Fibroblast of pulmonary artery (primary cell): Measurements from ENCODE around the gene LLGL1.

ENCODE experiments used
- DNase-seq: peaks from one replicate; pipeline ENCODE4 v3.0.0-alpha.2; 2010; ENCODE audit warnings: low read depth
- H3K4me3 ChIP-seq: replicated peaks from 2 replicates; pipeline ENCODE4 v1.5.1; 2011; ENCODE audit warnings: low read depth, mild to moderate bottlenecking, control low read depth, low read length, moderate library complexity
- TF ChIP-seq, protein P1 (sequence below): IDR thresholded peaks from 2 replicates; pipeline ENCODE4 v1.5.1; 2011; ENCODE audit warnings: mild to moderate bottlenecking, control low read depth, low read length, inconsistent platforms; ENCODE audit errors: missing control alignments

LLGL1 gene

DNA sequence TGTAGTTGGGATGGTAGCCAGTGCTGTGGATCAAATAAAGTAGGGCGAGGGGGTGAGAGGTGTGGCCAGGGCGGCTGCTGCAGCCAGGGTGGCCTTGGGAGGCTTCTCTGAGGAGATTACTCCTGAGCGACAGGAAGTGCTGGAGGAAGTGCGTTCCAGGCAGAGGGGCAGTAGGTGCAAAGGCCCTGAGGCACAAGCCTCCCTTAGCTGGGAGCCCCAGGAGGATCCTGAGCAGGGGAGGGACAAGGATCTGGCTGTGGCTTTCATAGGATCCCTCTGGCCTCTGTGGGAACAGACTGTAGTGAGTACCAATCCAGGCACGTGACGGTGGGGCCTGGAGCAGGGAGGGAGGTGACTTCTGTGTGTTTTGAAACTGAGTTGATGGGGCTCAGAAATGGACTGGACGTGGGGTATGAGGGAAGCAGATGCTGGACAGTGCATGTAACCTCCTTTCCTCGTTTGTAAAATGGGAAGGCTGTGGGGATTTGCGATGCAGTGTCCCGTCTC lies 2.8 kb downstream of the LLGL1 start:
- no peak overlapping the region for H3K4me3 ChIP-seq
- DNase-seq, result no peak
- TF ChIP-seq, protein P1, sequence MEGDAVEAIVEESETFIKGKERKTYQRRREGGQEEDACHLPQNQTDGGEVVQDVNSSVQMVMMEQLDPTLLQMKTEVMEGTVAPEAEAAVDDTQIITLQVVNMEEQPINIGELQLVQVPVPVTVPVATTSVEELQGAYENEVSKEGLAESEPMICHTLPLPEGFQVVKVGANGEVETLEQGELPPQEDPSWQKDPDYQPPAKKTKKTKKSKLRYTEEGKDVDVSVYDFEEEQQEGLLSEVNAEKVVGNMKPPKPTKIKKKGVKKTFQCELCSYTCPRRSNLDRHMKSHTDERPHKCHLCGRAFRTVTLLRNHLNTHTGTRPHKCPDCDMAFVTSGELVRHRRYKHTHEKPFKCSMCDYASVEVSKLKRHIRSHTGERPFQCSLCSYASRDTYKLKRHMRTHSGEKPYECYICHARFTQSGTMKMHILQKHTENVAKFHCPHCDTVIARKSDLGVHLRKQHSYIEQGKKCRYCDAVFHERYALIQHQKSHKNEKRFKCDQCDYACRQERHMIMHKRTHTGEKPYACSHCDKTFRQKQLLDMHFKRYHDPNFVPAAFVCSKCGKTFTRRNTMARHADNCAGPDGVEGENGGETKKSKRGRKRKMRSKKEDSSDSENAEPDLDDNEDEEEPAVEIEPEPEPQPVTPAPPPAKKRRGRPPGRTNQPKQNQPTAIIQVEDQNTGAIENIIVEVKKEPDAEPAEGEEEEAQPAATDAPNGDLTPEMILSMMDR, result no peak

DNA sequence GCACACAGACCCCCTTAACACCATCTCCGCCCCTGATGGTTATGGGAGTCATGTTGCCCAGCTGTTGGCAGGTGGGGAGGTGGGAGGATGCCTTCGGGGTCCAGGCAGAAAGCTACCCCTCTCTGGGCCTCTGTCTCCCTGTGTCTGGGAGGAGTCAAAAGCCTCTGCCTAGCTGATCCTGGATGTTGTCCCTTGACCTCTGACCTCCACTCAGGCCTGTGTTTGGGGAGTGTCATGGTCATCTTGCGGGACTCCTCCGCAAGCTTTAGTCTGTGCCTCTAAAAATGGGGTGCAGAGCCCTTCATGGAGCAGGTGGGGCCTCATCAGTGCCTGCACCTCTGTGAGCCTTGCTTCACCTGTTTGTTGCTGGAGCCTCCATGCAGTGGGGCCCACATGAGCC lies 3.8 kb downstream of the LLGL1 start:
- DNase-seq, result no peak
- TF ChIP-seq, protein P1, result no peak
- no peak overlapping the region for H3K4me3 ChIP-seq

DNA sequence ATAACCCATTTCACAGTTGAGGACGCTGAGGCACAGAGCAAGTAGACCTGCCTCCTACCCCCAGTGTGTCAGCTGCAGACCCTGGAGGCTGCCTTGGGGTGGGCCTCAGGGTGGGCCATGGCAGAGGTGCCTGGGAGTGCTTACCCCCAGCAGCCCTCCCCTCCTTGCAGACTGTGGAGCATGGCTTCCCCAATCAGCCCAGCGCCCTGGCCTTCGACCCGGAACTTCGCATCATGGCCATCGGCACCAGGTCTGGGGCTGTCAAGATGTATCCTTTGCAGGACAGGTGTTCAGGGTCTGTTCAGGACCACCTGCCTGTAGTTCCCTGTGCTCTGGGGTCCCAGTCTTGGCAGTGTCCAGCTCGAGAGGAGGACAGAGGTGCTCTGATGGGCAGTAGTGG lies 4.3 kb downstream of the LLGL1 start:
- no peak for DNase-seq
- H3K4me3 ChIP-seq, result no peak overlapping the region

DNA sequence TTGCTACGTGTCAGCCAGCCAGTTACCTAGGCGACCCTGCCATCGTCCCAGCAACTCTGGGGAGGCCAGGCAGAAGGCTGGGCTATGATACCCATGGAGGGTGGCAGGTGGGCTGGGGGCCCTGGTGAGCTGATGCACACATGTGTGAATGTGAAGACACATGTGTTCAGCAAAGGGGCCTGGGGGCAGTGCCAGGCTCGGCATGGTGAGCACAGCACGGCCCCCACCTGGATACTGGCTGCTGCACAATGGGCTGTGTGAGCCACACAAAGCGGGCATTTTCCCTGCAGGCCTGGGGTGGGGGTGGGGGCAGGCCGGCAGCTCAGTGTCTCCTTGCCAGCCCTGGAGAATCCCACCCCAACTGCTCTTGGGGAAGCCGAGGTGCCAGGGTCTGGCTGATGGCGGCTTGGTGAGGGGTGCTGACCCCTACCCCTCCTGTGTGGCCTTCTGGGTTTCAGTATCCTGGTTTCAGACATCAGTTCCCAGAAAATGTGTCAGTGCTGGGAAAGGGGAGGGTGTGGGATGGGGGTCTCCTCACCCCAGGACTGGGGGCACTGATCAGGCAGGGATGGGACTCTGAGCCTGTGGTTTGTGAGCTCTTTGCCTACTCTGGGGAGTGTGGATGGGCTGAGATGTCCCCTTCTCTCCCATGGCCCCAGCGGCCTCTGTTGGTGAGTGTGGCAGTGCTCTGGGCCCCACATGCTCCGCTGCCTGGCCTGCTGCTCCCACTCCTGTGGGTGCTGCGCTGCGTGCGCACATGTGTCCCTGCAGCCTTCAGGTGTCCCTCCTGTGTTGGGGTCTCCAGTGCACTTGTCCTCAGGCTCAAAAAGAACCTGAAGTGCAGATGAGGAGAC lies 5.1 kb downstream of the LLGL1 start:
- no peak overlapping the region for H3K4me3 ChIP-seq
- DNase-seq, result no peak
- TF ChIP-seq, protein P1, result no peak

More for the DNA sequence above, 4.3 kb downstream of the LLGL1 start:
- TF ChIP-seq, protein P1, result no peak

DNA sequence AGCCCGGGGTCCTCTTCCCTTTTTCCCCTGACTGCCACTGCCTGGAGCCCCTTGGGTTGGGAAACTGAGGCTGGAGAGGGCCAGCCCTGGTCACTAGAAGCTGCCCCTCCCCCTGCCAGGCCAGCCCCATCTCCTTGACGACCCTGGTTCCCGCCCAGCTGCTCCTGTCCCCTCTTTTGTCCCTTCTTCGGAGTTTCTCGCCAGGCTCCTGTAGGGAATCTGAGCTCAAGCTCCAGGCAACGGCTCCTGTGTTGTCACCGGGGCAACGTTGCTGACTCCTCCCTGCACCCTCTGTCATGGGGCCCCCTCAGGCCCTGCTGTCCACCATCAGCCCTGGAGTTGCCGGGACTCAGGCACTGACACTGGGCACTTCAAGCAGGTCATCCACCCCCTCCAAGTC lies 5.7 kb downstream of the LLGL1 start:
- H3K4me3 ChIP-seq, result no peak overlapping the region
- no peak for DNase-seq
- TF ChIP-seq, protein P1, result no peak

DNA sequence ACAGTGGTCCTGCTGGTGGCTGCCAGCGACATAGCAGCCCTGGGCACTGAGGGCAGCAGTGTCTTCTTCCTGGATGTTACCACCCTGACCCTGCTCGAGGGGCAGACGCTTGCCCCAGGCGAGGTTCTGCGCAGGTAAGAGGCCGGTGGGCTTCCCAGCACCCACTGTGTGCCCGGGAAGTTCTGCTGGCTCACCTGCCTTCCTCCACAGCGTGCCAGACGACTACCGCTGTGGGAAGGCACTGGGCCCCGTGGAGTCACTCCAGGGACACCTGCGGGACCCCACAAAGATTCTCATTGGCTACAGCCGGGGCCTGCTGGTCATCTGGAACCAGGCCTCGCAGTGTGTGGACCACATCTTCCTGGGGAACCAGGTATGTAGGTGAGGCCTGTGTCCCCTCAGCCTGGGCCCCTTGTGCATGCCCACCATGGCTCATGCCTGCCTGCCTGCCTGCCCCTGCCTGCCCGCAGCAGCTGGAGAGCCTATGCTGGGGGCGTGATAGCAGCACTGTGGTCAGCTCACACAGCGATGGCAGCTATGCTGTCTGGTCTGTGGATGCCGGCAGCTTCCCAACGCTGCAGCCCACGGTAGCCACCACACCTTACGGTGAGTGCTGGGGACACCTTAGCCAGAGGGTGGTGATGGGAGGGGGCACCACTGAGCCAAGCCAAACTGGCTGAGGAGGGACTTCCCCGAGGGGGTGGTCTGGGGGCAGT lies 8.5 kb downstream of the LLGL1 start:
- H3K4me3 ChIP-seq, result no peak overlapping the region
- TF ChIP-seq, protein P1, result no peak
- DNase-seq, result no peak
